ENCODE data around the gene UBE2N.

UBE2N gene

GRCh38 chr12:93451423-93452158 is 9.8 kb upstream of the UBE2N start:
- H3K27ac ChIP-seq, result no peak overlapping the region
- H3K36me3 ChIP-seq, result no peaks in the 10 kb centered on the region
- H3K9me3 ChIP-seq, result no peaks in the 10 kb centered on the region
- no peaks in the 10 kb centered on the region for H3K27me3 ChIP-seq
- H3K4me3 ChIP-seq (ENCODE audit: low read depth in 1 of 2, low read length in 1 of 2), result no peak overlapping the region
- TF ChIP-seq, protein P1, sequence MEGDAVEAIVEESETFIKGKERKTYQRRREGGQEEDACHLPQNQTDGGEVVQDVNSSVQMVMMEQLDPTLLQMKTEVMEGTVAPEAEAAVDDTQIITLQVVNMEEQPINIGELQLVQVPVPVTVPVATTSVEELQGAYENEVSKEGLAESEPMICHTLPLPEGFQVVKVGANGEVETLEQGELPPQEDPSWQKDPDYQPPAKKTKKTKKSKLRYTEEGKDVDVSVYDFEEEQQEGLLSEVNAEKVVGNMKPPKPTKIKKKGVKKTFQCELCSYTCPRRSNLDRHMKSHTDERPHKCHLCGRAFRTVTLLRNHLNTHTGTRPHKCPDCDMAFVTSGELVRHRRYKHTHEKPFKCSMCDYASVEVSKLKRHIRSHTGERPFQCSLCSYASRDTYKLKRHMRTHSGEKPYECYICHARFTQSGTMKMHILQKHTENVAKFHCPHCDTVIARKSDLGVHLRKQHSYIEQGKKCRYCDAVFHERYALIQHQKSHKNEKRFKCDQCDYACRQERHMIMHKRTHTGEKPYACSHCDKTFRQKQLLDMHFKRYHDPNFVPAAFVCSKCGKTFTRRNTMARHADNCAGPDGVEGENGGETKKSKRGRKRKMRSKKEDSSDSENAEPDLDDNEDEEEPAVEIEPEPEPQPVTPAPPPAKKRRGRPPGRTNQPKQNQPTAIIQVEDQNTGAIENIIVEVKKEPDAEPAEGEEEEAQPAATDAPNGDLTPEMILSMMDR (IDR thresholded peaks at IDR 0.05), result no peak
- no peaks in the 10 kb centered on the region for H3K4me1 ChIP-seq (ENCODE audit: control insufficient read depth in 1 of 2, insufficient read depth in 1 of 2, low read depth in 1 of 2, low read length in 1 of 2)

GRCh38 chr12:93449277-93449676 is 7.5 kb upstream of the UBE2N start:
- Histone ChIP-seq H3K36me3 (no peaks in the 10 kb centered on the region), H3K27ac (no peak overlapping the region), H3K9me3 (no peaks in the 10 kb centered on the region), H3K4me1 (ENCODE audit: control insufficient read depth in 1 of 2, insufficient read depth in 1 of 2, low read depth in 1 of 2, low read length in 1 of 2) (no peaks in the 10 kb centered on the region), H3K4me3 (ENCODE audit: low read depth in 1 of 2, low read length in 1 of 2) (no peak overlapping the region), H3K27me3 (no peaks in the 10 kb centered on the region)
- TF ChIP-seq, protein P1 (IDR thresholded peaks at IDR 0.05), result no peak

- Histone ChIP-seq H3K27me3 (no peaks in the 10 kb centered on the region), H3K4me1 (ENCODE audit: control insufficient read depth in 1 of 2, insufficient read depth in 1 of 2, low read depth in 1 of 2, low read length in 1 of 2) (no peaks in the 10 kb centered on the region), H3K9me3 (no peaks in the 10 kb centered on the region), H3K4me3 (ENCODE audit: low read depth in 1 of 2, low read length in 1 of 2) (no peak overlapping the region), H3K36me3 (no peaks in the 10 kb centered on the region), H3K27ac (no peak overlapping the region)
- TF ChIP-seq, protein P1 (IDR thresholded peaks at IDR 0.05), result no peak
These were observed 7.0 kb upstream of the UBE2N start for GRCh38 chr12:93448796-93449195.

DNA sequence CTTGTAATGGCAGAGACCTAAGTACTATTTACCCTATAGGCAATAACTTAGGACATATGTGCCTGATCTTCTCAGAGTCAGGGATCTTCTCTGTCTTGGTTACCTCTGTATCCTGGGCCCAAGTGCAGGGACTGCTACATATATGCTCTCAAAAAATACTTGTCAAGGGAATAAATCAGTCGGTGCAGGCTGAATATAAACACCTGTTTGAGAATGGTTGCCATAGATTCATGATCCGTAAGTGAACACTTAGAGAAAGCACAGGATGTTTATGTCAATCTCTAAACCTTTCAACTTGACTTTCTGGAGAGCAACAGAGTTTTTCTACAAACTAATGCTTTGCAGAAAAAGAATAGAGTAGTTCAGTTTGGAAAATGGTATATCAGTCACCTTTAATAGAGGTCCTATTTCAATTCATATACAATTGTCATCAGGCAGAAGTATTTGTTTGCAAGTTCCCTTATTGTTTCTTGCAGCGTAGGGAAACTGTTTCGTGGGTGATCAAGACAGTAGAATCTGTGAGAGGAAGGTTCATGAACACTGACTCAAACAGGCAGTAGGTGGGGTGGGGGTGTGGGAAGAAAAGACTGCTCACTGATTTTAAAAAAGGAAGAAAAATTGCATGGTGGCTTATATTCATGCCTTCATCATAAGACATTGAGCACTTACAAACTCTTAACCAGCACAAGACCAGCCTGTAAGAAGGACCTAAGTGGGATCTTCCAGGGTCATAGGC is 6.0 kb upstream of the UBE2N start:
- Histone ChIP-seq H3K27me3 (no peaks in the 10 kb centered on the region), H3K36me3 (no peaks in the 10 kb centered on the region), H3K4me1 (ENCODE audit: control insufficient read depth in 1 of 2, insufficient read depth in 1 of 2, low read depth in 1 of 2, low read length in 1 of 2) (peaks cover 0 to 1% of the 10 kb centered on the region in 2 experiments), H3K4me3 (ENCODE audit: low read depth in 1 of 2, low read length in 1 of 2) (no peak overlapping the region), H3K27ac (no peak overlapping the region), H3K9me3 (no peaks in the 10 kb centered on the region)
- TF ChIP-seq, protein P1 (IDR thresholded peaks at IDR 0.05), result no peak

- TF ChIP-seq, protein P1 (IDR thresholded peaks at IDR 0.05), result no peak
- H3K36me3 ChIP-seq, result no peaks in the 10 kb centered on the region
- peaks cover 18 to 24% of the 10 kb centered on the region in 2 experiments for H3K4me1 ChIP-seq (ENCODE audit: control insufficient read depth in 1 of 2, insufficient read depth in 1 of 2, low read depth in 1 of 2, low read length in 1 of 2)
- H3K27ac ChIP-seq, result no peak overlapping the region
- no peaks in the 10 kb centered on the region for H3K9me3 ChIP-seq
- no peak overlapping the region for H3K4me3 ChIP-seq (ENCODE audit: low read depth in 1 of 2, low read length in 1 of 2)
- H3K27me3 ChIP-seq, result no peaks in the 10 kb centered on the region
These were observed 1.8 kb upstream of the UBE2N start for GRCh38 chr12:93443576-93443975.
